SH-SY5Y (cell line): ENCODE results near the gene XRCC1.

ENCODE experiments used
- GATA2 ChIP-seq: IDR thresholded peaks from 2 replicates; pipeline ENCODE4 v1.6.1; 2011; ENCODE audit warnings: mild to moderate bottlenecking, low read depth, low read length
- GATA3 ChIP-seq: IDR thresholded peaks from 2 replicates; pipeline ENCODE4 v1.6.1; 2011; ENCODE audit warnings: low read depth, mild to moderate bottlenecking, low read length, moderate library complexity

XRCC1 gene

DNA sequence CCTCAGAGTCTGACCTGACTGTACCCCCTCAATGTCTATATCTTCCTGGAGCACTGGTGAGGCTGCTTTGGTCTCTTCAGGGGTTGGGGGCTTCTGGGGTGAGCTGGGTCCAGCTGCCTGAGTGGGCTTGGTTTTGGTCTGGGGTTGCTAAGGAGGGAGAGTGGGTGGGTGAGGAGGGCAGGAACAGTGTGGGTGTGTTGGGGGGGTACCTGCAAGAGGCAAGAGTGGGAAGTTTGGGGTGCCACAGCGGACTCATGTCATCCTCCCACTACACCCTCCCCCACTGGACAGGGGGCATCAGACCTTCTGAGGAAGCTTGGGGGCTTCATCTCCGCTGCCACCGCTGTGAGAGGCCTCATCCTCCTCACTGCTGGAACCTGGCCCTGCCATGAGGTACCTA lies 28.7 kb downstream of the XRCC1 start:
- no peak for TF ChIP-seq GATA3
- no peak for TF ChIP-seq GATA2

- TF ChIP-seq GATA3, result no peak
- TF ChIP-seq GATA2, result no peak
These were observed 29.3 kb downstream of the XRCC1 start for GRCh38 chr19:43545981-43546380.

GRCh38 chr19:43545276-43545675 lies 30.1 kb downstream of the XRCC1 start:
- no peak for TF ChIP-seq GATA2
- no peak for TF ChIP-seq GATA3

GRCh38 chr19:43544077-43544476 lies 31.2 kb downstream of the XRCC1 start:
- TF ChIP-seq GATA2 (no peak), GATA3 (no peak)

GRCh38 chr19:43541920-43542650 lies 33.2 kb downstream of the XRCC1 start:
- TF ChIP-seq GATA2 (no peak), GATA3 (no peak)

DNA sequence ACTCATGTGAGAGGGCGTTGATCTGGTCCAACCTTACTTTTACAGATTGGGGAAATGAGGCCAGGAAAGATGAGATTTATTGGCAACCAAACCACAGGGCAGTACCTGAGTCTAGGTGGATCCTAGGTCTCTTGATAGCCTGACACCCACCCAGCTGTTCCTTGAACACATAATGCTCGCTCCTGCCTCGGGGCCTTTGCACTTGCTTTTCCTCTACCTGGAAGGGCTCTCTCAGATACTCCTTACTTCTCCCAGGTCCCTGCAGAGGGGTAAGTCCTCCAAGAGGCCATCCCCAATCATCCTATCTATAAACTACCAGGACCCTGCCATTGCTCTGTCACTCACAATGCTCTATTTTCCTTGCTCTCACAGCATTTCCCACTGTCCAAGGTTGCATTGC lies 34.9 kb downstream of the XRCC1 start:
- TF ChIP-seq GATA2 (no peak), GATA3 (no peak)

DNA sequence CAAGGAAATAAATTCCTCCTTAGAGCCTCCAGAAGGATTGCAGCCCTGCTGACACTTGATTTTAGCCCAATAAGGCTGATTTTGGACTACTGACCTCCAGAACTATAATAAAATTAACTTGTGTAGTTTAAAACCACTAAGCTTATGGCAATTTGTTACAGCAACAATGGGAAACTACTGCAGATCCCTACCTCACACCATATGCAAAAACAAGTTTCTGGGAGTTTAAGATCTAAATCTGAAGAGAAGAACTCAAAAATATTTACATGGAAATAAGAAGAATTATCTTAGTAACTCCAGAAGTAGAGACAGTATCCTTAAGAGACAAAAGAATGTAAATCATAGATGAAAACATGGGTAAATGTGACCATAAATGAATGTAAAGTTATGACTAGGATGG lies 36.4 kb downstream of the XRCC1 start:
- TF ChIP-seq GATA2, result no peak
- TF ChIP-seq GATA3, result no peak

GRCh38 chr19:43534816-43535761 lies 40.2 kb downstream of the XRCC1 start:
- TF ChIP-seq GATA3 (no peak), GATA2 (no peak)

DNA sequence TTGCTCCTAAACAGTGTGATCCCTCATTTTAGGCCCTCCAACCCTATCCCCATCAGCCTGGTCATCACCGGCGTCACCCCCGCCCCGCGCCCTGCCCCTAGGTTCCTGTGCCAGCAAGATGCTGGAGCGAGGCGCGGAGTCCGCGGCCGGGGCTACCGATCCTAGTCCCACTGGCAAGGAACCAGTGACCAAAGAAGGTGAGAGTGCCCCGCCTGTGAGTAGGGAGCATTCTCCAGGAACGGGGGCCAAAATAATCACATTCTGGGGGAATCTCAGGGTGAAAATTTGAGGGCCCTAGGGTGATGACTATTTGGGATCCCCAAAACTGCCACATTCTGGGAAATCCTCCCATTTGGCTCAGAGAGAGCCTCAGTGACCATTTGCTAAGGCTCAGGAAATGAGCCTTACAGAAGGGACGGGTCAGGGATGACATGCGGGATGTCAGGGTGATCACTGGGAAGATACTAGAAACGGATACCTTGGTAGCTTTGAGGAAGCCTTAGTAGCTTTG lies 41.0 kb downstream of the XRCC1 start:
- no peak for TF ChIP-seq GATA3
- TF ChIP-seq GATA2, result no peak

- TF ChIP-seq GATA2 (no peak), GATA3 (no peak)
These were observed 41.6 kb downstream of the XRCC1 start for GRCh38 chr19:43533546-43534304.

- TF ChIP-seq GATA3 (no peak), GATA2 (no peak)
These were observed 42.3 kb downstream of the XRCC1 start, which contains the start of gene ZNF575 for GRCh38 chr19:43532962-43533545. Gene ZNF575 (plus strand): TSS chr19:43533188. CDS start chr19:43534423, 1,235 bp downstream.

DNA sequence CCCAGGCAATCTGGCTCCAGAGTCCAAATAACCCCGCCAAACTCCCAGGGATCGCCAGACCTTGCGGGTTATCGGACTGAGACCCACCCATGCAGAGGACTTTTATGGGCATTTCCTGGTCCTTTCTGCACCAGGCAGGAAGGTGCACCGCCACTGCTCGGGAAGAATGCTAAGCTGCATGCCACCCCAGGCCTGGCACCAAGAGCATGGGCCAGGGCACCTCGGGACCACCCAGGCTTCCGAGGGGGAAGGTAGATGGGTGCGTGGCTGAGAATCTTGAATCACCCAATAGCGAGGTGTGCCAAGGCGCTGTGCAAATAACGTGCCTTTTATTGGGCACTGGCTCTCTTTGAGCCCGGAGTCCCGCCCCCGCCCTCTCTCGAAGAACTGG lies 42.8 kb downstream of the XRCC1 start:
- TF ChIP-seq GATA2, result no peak

GRCh38 chr19:43527860-43528622 lies 47.3 kb downstream of the XRCC1 start:
- TF ChIP-seq GATA3, result no peak
- TF ChIP-seq GATA2, result no peak
